HepG2 (cell line): ENCODE measurements around the gene FANK1. TPM values are rescaled to one million over a fixed set of nuclear protein-coding genes. Genes with fewer than 3 reads are reported as not detected.

Experiments
- ATAC-seq: fragments of 200-7000 bp; cut with Tn5 transposase; 3 replicates; pipeline ENCODE4 v1.9.1; 2020; ENCODE audit warnings: mild to moderate bottlenecking, moderate library complexity
- BruUV-seq: library from RNA; stranded (reverse); fragments of 400-500 nt; replicated peaks from 2 replicates; lab custom pipeline; 2021; lab: Mats Ljungman, UMichigan
- CTCF ChIA-PET: fragments of 300-600 bp; formaldehyde crosslinking; extraction: SDS; loops from one replicate; lab custom pipeline; 2021; ENCODE audit warnings: low total read pairs, inconsistent platforms, low intra/inter-chr PET ratio; lab: Yijun Ruan, JAX
- POLR2A ChIA-PET: fragments of 350-600 bp; sonication (Branson Sonifier 250); formaldehyde crosslinking; loops from one replicate; lab custom pipeline; 2020; ENCODE audit warnings: antibody characterized with exemption, inconsistent platforms; lab: Yijun Ruan, JAX
- DNase-seq: peaks from one replicate; pipeline ENCODE4 v3.0.0-alpha.2; 2015; ENCODE audit warnings: low spot score
- FAIRE-seq: peaks from 3 replicates; lab custom pipeline; 2011; peaks lifted over from hg19 to GRCh38; lab: Jason Lieb, UNC
- H2AFZ ChIP-seq: one replicate; pipeline ENCODE4 v1.6.1; 2011; ENCODE audit warnings: low read length, inconsistent platforms
- H3K27ac ChIP-seq: fragments of 300-600 bp; 3 replicates; pipeline ENCODE4 v1.8.0; 2011; ENCODE audit warnings: mixed run types, mild to moderate bottlenecking, mixed read lengths, low read length, inconsistent platforms; ENCODE audit not compliant: insufficient read depth; ENCODE audit errors: extremely low read length
- H3K27me3 ChIP-seq, 2 experiments: fragments of 200-600 bp in 1 of 2; 2 replicates in 1 of 2; 3 replicates in 1 of 2; pipeline versions ENCODE4 v1.6.0 to v1.8.0; 2011; ENCODE audit warnings: low read length in 2 of 2, mild to moderate bottlenecking in 2 of 2, moderate library complexity in 2 of 2, inconsistent platforms in 1 of 2; ENCODE audit not compliant: insufficient read depth in 2 of 2, control insufficient read depth in 1 of 2
- H3K36me3 ChIP-seq, 2 experiments: fragments of 200-600 bp in 1 of 2; replicated peaks in 1 of 2; 2 replicates in 1 of 2; 3 replicates in 1 of 2; pipeline versions ENCODE4 v1.5.1 to v1.8.0; 2011; ENCODE audit warnings: low read length in 2 of 2, inconsistent platforms in 1 of 2; ENCODE audit not compliant: insufficient read depth in 2 of 2, control insufficient read depth in 1 of 2
- H3K4me1 ChIP-seq: 2 replicates; pipeline ENCODE4 v1.5.1; 2012; ENCODE audit warnings: low read length, inconsistent platforms; ENCODE audit not compliant: insufficient read depth
- H3K4me2 ChIP-seq: 2 replicates; pipeline ENCODE4 v1.6.0; 2011; ENCODE audit warnings: low read depth, low read length, inconsistent platforms
- H3K4me3 ChIP-seq, 3 experiments: fragments of 200-600 bp in 1 of 3; sonication (generic), shearing (Covaris generic) in 1 of 3; replicated peaks in 1 of 3; 2 replicates each; pipeline ENCODE4 v1.5.1; 2011 to 2016; ENCODE audit warnings: low read length in 3 of 3, inconsistent platforms in 2 of 3, low read depth in 2 of 3, mild to moderate bottlenecking in 2 of 3, control low read depth in 1 of 3, mixed read lengths in 1 of 3; ENCODE audit not compliant: insufficient read depth in 1 of 3
- H3K79me2 ChIP-seq: one replicate; pipeline ENCODE4 v1.6.1; 2011; ENCODE audit warnings: low read length, inconsistent platforms; ENCODE audit not compliant: insufficient read depth
- H3K9ac ChIP-seq: 2 replicates; pipeline ENCODE4 v1.6.0; 2011; ENCODE audit warnings: mild to moderate bottlenecking, low read depth, low read length, inconsistent platforms; ENCODE audit not compliant: insufficient read depth
- H3K9me3 ChIP-seq: 2 replicates; pipeline ENCODE4 v1.5.1; 2012; ENCODE audit warnings: mild to moderate bottlenecking, low read length
- H4K20me1 ChIP-seq: 2 replicates; pipeline ENCODE4 v1.6.0; 2011; ENCODE audit warnings: inconsistent platforms, mild to moderate bottlenecking, low read length, moderate library complexity; ENCODE audit not compliant: insufficient read depth
- AGO1 ChIP-seq: fragments of 200-400 bp; formaldehyde crosslinking; IDR thresholded peaks from 2 replicates; pipeline ENCODE4 v1.6.1; 2017; ENCODE audit warnings: mild to moderate bottlenecking, low read depth, low read length, moderate library complexity; ENCODE audit not compliant: poor library complexity, severe bottlenecking
- DZIP1 ChIP-seq: sonication (generic); formaldehyde crosslinking; IDR thresholded peaks from 2 replicates; pipeline ENCODE4 v1.5.0; 2020; ENCODE audit warnings: mild to moderate bottlenecking, missing genetic modification reagents
- EED ChIP-seq: sonication (generic); formaldehyde crosslinking; IDR thresholded peaks from 2 replicates; pipeline ENCODE4 v1.5.0; 2020; ENCODE audit warnings: mild to moderate bottlenecking, missing genetic modification reagents
- HDAC6 ChIP-seq: fragments of 200-600 bp; sonication (generic); IDR thresholded peaks from 2 replicates; pipeline ENCODE4 v1.7.0; 2017; ENCODE audit warnings: mild to moderate bottlenecking, antibody characterized with exemption, low read length, low read depth
- ZBTB46 ChIP-seq: sonication (generic); formaldehyde crosslinking; IDR thresholded peaks from 2 replicates; pipeline ENCODE4 v1.4.0; 2020; ENCODE audit warnings: mild to moderate bottlenecking, missing genetic modification reagents, borderline replicate concordance
- ZNF292 ChIP-seq: sonication (generic); formaldehyde crosslinking; IDR thresholded peaks from 2 replicates; pipeline ENCODE4 v1.8.1; 2022; ENCODE audit warnings: mild to moderate bottlenecking, low read depth, missing genetic modification reagents, borderline replicate concordance
- WGBS: methylation state at CpG from one replicate; pipeline ENCODE4 v1.1.6; 2017; ENCODE audit warnings: low lambda C conversion rate; 5-methylcytosine and 5-hydroxymethylcytosine counted together
- in situ Hi-C: cut with HindIII; loops from 2 replicates; pipeline ENCODE4 v1.10.0; 2017; ENCODE audit warnings: low pct_unique_long_range_greater_than_20kb; ENCODE audit not compliant: extremely low pct_ligation_motif_present
- intact Hi-C: fragments of 100-400 bp; cut with micrococcal nuclease; formaldehyde crosslinking; loops from one replicate; pipeline ENCODE4 v1.10.0; 2022; ENCODE audit not compliant: unreplicated experiment
- polyA plus RNA-seq, 8 experiments: library from polyadenylated mRNA; depleted of rRNA in 3 of 8; stranded (reverse) in 7 of 8; unstranded in 1 of 8; fragments of >200 nt; fragmentation: Illumina TruSeq in 4 of 8; extraction: Trizol in 4 of 8; gene quantifications; 2 replicates each; pipeline versions ENCODE4 v1.2.1 to v1.2.3, GENCODE V29; 2011 to 2016; ENCODE audit warnings: low read depth in 4 of 8, missing spikeins in 1 of 8, mixed read lengths in 1 of 8; ENCODE audit not compliant: insufficient read depth in 1 of 8
- total RNA-seq, 5 experiments: library from RNA; depleted of rRNA; stranded (reverse); fragments of >200 nt; fragmentation: Illumina TruSeq; extraction: Trizol; gene quantifications; 2 replicates each; pipeline ENCODE4 v1.2.3, GENCODE V29; 2016; ENCODE audit warnings: low read depth in 1 of 5

The FANK1 gene
- total and polyA plus RNA-seq, 2 of the 13 experiments (the other 11 are each of a cell fraction or from before 2014, with no cell fraction given), result 0.22 TPM; not detected in 1

GRCh38 chr10:125997586-125997985, 101.2 kb downstream of the FANK1 start:
- POLR2A ChIA-PET, result no interaction called here
- H3K4me2 ChIP-seq, result no peak overlapping the region
- no peaks in the 10 kb centered on the region for H3K4me1 ChIP-seq
- WGBS, result 15% methylated on average over 4 of the region's 12 CpGs
- H3K79me2 ChIP-seq, result no peaks in the 10 kb centered on the region
- H4K20me1 ChIP-seq, result no peaks in the 10 kb centered on the region
- DNase-seq, result no peak
- no peak overlapping the region for H3K27ac ChIP-seq
- no peaks in the 10 kb centered on the region for H3K36me3 ChIP-seq
- no peak overlapping the region for H2AFZ ChIP-seq
- H3K27me3 ChIP-seq, result peaks cover 1 to 48% of the 10 kb centered on the region in 2 experiments; a peak in 4 of 5 replicates
- CTCF ChIA-PET, result no interaction called here
- H3K9me3 ChIP-seq, result no peaks in the 10 kb centered on the region
- FAIRE-seq, result no peak
- BruUV-seq, result no TSS peak
- H3K9ac ChIP-seq, result no peak overlapping the region
- H3K4me3 ChIP-seq, result no peak overlapping the region
- intact Hi-C loops (no loop called here), in situ Hi-C loops (loop anchor here (25.0 kb wide), 1 partner anchor 390 kb away; the partner anchor contains the start of gene ADAM12)
- TF ChIP-seq EED (CRISPR knock-in tag) (no peak), AGO1 (no peak), HDAC6 (no peak), ZNF292 (CRISPR knock-in tag) (no peak), DZIP1 (CRISPR knock-in tag) (no peak), ZBTB46 (CRISPR knock-in tag) (no peak)
- TF ChIP-seq, all 625 proteins: peak for 0
- no peak for ATAC-seq
